ENCODE measurements around the gene WNT5B. TPM values are rescaled to one million over a fixed set of nuclear protein-coding genes. Genes with fewer than 3 reads are reported as not detected.

WNT5B gene
- total RNA-seq, 5 donors from 2014 or later (not counting 1 experiment from before 2014, with no cell fraction given) = 0.20 TPM; not detected in 4

DNA sequence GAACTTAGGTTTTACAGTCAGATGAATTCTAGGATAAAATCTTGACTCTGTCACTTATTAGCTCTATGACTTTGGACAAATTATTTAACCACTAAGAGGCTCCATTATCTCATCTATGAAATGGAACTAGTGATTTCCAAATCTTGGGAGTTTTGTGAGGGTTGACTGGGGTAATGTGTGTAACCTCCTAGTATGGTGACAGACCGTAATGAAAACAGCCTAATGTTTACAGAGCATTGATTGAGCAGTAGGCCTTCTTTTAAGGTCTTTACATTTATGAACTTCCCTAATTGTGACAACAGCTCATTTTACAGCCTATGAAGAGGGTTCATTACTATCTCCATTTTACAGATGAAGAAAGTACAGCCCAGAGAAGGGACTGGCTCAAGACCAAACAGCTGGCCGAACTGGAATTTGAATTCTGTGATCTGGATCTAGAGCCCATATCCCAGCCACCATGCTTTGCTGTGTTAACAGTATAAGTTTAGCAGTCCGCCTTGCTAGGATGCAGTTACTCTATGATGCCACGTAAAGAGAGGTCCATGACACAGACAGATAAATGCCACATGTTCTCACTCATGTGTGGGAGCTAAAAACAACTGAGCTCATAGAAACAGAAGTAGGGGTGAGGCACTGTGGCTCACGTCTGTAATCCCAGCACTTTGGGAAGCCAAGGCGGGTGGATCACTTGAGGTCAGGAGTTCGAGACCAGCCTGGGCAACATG is 25.6 kb upstream of the WNT5B start:
- 100% methylated on average over 2 of the region's 7 CpGs for WGBS (ENCODE audit: insufficient coverage)
- Histone ChIP-seq H3K9me3 (no peaks in the 10 kb centered on the region), H3K27ac (ENCODE audit: low read length) (no peak overlapping the region), H3K36me3 (ENCODE audit: control insufficient read depth in 2 of 2, extremely low read depth in 1 of 2, insufficient read depth in 1 of 2, low read length in 1 of 2) (no peaks in the 10 kb centered on the region), H3K27me3 (replicated peaks in 1 of 2; ENCODE audit: control insufficient read depth in 2 of 2, extremely low read depth in 1 of 2, insufficient read depth in 2 of 2, low read length in 1 of 2) (peaks cover 0 to 7% of the 10 kb centered on the region in 2 experiments), H3K4me1 (ENCODE audit: control insufficient read depth in 1 of 2, extremely low read depth in 1 of 2, insufficient read depth in 2 of 2, low read length in 2 of 2) (peaks cover 8 to 28% of the 10 kb centered on the region in 2 experiments), H3K4me3 (ENCODE audit: control insufficient read depth in 1 of 2, extremely low read depth in 1 of 2, low read length in 1 of 2) (no peak overlapping the region)
- CTCF ChIA-PET = interaction anchor here (0.5 to 4.2 kb wide), 18 partner anchors 9 to 1031 kb away, joined by 3 to 75 read pairs (median 4); no protein-coding TSS in a partner anchor
- POLR2A ChIA-PET = interaction anchor here in 1 of 2 donors (1.5 kb wide), 1 partner anchor 20 kb away, joined by 3 read pairs; no protein-coding TSS in a partner anchor
- H3K27me3 Mint-ChIP-seq = peaks cover 0 to 3% of the 10 kb centered on the region in 2 donors
- H3K4me3 Mint-ChIP-seq = peak overlapping the region; percentile 31 to 85 (median 44)
- no peaks in the 10 kb centered on the region for H3K36me3 Mint-ChIP-seq
- DNase-seq (no peak), ATAC-seq (replicated peaks in 1 of 4) (no peak)
- peak overlapping the region; percentile 97 to 98 for H3K27ac Mint-ChIP-seq
- peaks cover 33 to 44% (median 41%) of the 10 kb centered on the region in 3 donors for H3K4me1 Mint-ChIP-seq
- H3K9me3 Mint-ChIP-seq = no peaks in the 10 kb centered on the region

GRCh38 chr12:1604464-1604863 is 24.6 kb upstream of the WNT5B start:
- H3K9me3 ChIP-seq = no peaks in the 10 kb centered on the region
- Mint-ChIP-seq H3K27me3 (peaks cover 0 to 3% of the 10 kb centered on the region in 2 donors), H3K9me3 (no peaks in the 10 kb centered on the region), H3K36me3 (no peaks in the 10 kb centered on the region), H3K27ac (peak overlapping the region in 1 of 2 donors; percentile 55), H3K4me3 (no peak overlapping the region), H3K4me1 (peaks cover 33 to 44% (median 41%) of the 10 kb centered on the region in 3 donors)
- POLR2A ChIA-PET = no interaction called here
- ATAC-seq (replicated peaks in 1 of 4) (no peak), DNase-seq (no peak)
- H3K4me1 ChIP-seq (ENCODE audit: control insufficient read depth in 1 of 2, extremely low read depth in 1 of 2, insufficient read depth in 2 of 2, low read length in 2 of 2) = peaks cover 8 to 28% of the 10 kb centered on the region in 2 experiments
- no peak overlapping the region for H3K27ac ChIP-seq (ENCODE audit: low read length)
- CTCF ChIA-PET = interaction anchor here (0.6 to 4.2 kb wide), 7 partner anchors 12 to 775 kb away, joined by 3 to 75 read pairs (median 7); no protein-coding TSS in a partner anchor
- no peak overlapping the region for H3K4me3 ChIP-seq (ENCODE audit: control insufficient read depth in 1 of 2, extremely low read depth in 1 of 2, low read length in 1 of 2)
- no peaks in the 10 kb centered on the region for H3K36me3 ChIP-seq (ENCODE audit: control insufficient read depth in 2 of 2, extremely low read depth in 1 of 2, insufficient read depth in 1 of 2, low read length in 1 of 2)
- 69% methylated on average over 2 of the region's 3 CpGs for WGBS (ENCODE audit: insufficient coverage)
- H3K27me3 ChIP-seq (replicated peaks in 1 of 2; ENCODE audit: control insufficient read depth in 2 of 2, extremely low read depth in 1 of 2, insufficient read depth in 2 of 2, low read length in 1 of 2) = peaks cover 0 to 7% of the 10 kb centered on the region in 2 experiments

DNA sequence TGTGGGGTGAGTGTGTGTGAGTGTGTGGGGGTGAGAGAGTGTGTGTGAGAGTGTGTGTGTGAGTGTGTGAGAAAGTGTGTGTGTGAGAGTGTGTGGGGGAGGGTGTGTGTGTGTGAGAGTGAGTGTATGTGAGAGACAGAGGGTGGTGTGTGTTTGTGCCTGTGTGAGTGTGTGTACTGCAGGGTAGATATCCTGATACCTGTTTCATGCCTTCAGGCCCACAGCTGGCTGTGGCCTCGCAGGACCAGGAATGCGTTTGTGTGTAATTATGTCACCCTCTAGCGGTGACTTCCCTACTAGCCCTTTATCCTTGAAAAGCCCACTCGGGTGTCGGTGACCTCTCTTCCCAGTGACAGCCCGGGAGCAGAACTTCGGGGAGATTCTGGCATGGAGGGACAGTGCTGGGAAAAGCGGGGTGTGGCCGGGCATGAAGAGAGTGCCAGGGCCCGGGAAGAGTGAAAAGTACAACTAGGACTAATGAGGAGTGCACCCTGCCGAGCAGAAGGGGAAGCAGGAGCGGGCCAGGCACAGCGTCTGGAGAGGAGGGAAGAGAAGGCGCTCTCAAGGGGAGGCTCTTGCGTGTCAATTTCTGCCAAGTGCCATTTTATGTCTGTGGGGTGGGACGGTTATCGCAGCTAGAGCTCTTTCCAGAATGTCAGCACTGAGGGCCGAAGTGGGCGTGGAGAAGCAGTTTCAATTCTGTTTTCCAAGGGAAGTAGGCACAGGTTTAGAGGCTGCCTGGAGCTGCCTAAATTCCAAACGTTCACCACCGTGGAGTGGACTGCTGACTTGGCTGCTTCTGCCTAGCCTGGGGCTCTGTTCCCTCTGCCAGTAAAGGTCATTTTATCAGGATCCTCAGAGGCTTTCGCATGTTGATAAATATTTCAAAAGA is 23.7 kb upstream of the WNT5B start:
- Histone ChIP-seq H3K27me3 (replicated peaks in 1 of 2; ENCODE audit: control insufficient read depth in 2 of 2, extremely low read depth in 1 of 2, insufficient read depth in 2 of 2, low read length in 1 of 2) (peaks cover 0 to 7% of the 10 kb centered on the region in 2 experiments), H3K4me3 (ENCODE audit: control insufficient read depth in 1 of 2, extremely low read depth in 1 of 2, low read length in 1 of 2) (peak overlapping the region; percentile 40 to 58), H3K36me3 (ENCODE audit: control insufficient read depth in 2 of 2, extremely low read depth in 1 of 2, insufficient read depth in 1 of 2, low read length in 1 of 2) (no peaks in the 10 kb centered on the region), H3K4me1 (ENCODE audit: control insufficient read depth in 1 of 2, extremely low read depth in 1 of 2, insufficient read depth in 2 of 2, low read length in 2 of 2) (peaks cover 8 to 28% of the 10 kb centered on the region in 2 experiments), H3K27ac (ENCODE audit: low read length) (no peak overlapping the region), H3K9me3 (no peaks in the 10 kb centered on the region)
- Mint-ChIP-seq H3K36me3 (no peaks in the 10 kb centered on the region), H3K9me3 (no peaks in the 10 kb centered on the region), H3K27ac (peak overlapping the region; percentile 23 to 64), H3K27me3 (peaks cover 0 to 3% of the 10 kb centered on the region in 2 donors), H3K4me1 (peaks cover 33 to 43% (median 41%) of the 10 kb centered on the region in 3 donors), H3K4me3 (peak overlapping the region; percentile 76 to 85 (median 79))
- 12% methylated on average over 18 of the region's 22 CpGs for WGBS (ENCODE audit: insufficient coverage)
- DNase-seq (peak in 34 of 35 experiments; percentile 27 to 86 (median 48)), ATAC-seq (replicated peaks in 1 of 4) (peak; percentile 65 to 79 (median 67))
- CTCF ChIA-PET = interaction anchor here (0.7 to 2.8 kb wide), 8 partner anchors 13 to 703 kb away, joined by 3 to 37 read pairs (median 4); no protein-coding TSS in a partner anchor
- POLR2A ChIA-PET = interaction anchor here in 1 of 2 donors (0.5 kb wide), 1 partner anchor 53 kb away, joined by 3 read pairs; no protein-coding TSS in a partner anchor

DNA sequence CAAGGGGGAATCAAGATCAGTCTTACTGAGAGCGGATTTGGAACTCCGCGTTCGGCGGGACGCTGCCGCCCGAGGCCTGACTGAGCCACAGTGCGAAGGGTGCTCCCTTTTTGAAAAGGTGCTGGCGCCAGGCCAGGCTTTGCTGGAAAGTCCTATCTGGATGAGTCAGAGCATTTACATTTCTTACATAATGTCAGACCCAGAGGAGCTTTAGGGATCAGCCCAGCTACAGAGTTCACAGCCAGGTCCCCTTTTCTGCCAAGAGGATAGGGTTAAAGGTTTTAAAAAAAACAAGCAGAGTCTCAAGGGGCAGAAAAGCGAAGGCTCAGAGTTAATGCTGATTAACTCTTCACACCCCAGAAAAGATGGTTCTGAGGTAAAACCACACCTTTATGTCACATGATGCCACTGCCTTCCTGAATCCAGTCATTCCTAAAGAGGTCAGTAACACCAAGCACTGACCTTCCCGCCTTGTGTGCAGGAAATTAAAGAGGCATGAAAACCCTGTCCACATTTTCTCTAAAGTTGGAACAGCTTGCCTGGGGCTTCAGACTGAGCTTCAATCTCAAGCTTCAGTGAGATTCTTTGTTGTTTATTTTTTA is 22.9 kb upstream of the WNT5B start:
- Histone ChIP-seq H3K4me1 (ENCODE audit: control insufficient read depth in 1 of 2, extremely low read depth in 1 of 2, insufficient read depth in 2 of 2, low read length in 2 of 2) (peaks cover 8 to 25% of the 10 kb centered on the region in 2 experiments), H3K27ac (ENCODE audit: low read length) (no peak overlapping the region), H3K27me3 (replicated peaks in 1 of 2; ENCODE audit: control insufficient read depth in 2 of 2, extremely low read depth in 1 of 2, insufficient read depth in 2 of 2, low read length in 1 of 2) (peaks cover 0 to 7% of the 10 kb centered on the region in 2 experiments), H3K36me3 (ENCODE audit: control insufficient read depth in 2 of 2, extremely low read depth in 1 of 2, insufficient read depth in 1 of 2, low read length in 1 of 2) (no peaks in the 10 kb centered on the region), H3K4me3 (ENCODE audit: control insufficient read depth in 1 of 2, extremely low read depth in 1 of 2, low read length in 1 of 2) (no peak overlapping the region), H3K9me3 (no peaks in the 10 kb centered on the region)
- no peak for ATAC-seq (replicated peaks in 1 of 4)
- peak in 10 of 35 experiments; percentile 20 to 57 (median 29) for DNase-seq
- H3K4me3 Mint-ChIP-seq = peak overlapping the region; percentile 76 to 85 (median 79)
- ChIA-PET POLR2A (no interaction called here), CTCF (interaction anchor here (0.7 to 2.8 kb wide), 8 partner anchors 14 to 704 kb away, joined by 3 to 37 read pairs (median 4); no protein-coding TSS in a partner anchor)
- H3K27ac Mint-ChIP-seq = no peak overlapping the region
- no peaks in the 10 kb centered on the region for H3K36me3 Mint-ChIP-seq
- 51% methylated on average over 9 of the region's 12 CpGs for WGBS (ENCODE audit: insufficient coverage)
- H3K27me3 Mint-ChIP-seq = peaks cover 0 to 3% of the 10 kb centered on the region in 2 donors
- H3K9me3 Mint-ChIP-seq = no peaks in the 10 kb centered on the region
- peaks cover 28 to 36% (median 35%) of the 10 kb centered on the region in 3 donors for H3K4me1 Mint-ChIP-seq

- H3K27ac Mint-ChIP-seq = no peak overlapping the region
- Histone ChIP-seq H3K9me3 (no peaks in the 10 kb centered on the region), H3K27ac (ENCODE audit: low read length) (no peak overlapping the region), H3K4me1 (ENCODE audit: control insufficient read depth in 1 of 2, extremely low read depth in 1 of 2, insufficient read depth in 2 of 2, low read length in 2 of 2) (peaks cover 0 to 10% of the 10 kb centered on the region in 2 experiments), H3K4me3 (ENCODE audit: control insufficient read depth in 1 of 2, extremely low read depth in 1 of 2, low read length in 1 of 2) (no peak overlapping the region), H3K36me3 (ENCODE audit: control insufficient read depth in 2 of 2, extremely low read depth in 1 of 2, insufficient read depth in 1 of 2, low read length in 1 of 2) (no peaks in the 10 kb centered on the region), H3K27me3 (replicated peaks in 1 of 2; ENCODE audit: control insufficient read depth in 2 of 2, extremely low read depth in 1 of 2, insufficient read depth in 2 of 2, low read length in 1 of 2) (peaks cover 0 to 9% of the 10 kb centered on the region in 2 experiments)
- H3K9me3 Mint-ChIP-seq = no peaks in the 10 kb centered on the region
- H3K27me3 Mint-ChIP-seq = peaks cover 0 to 3% of the 10 kb centered on the region in 2 donors
- no CpG with 5 or more reads among the region's 3 CpGs for WGBS (ENCODE audit: insufficient coverage)
- no peaks in the 10 kb centered on the region for H3K36me3 Mint-ChIP-seq
- ChIA-PET CTCF (interaction anchor here in 1 of 2 donors (0.6 to 2.2 kb wide), 3 partner anchors 22 to 491 kb away, joined by 3 to 6 read pairs (median 3); no protein-coding TSS in a partner anchor), POLR2A (no interaction called here)
- H3K4me3 Mint-ChIP-seq = no peak overlapping the region
- no peak for ATAC-seq (replicated peaks in 1 of 4)
- H3K4me1 Mint-ChIP-seq = peaks cover 13 to 17% (median 16%) of the 10 kb centered on the region in 3 donors
- no peak for DNase-seq
Measured at GRCh38 chr12:1607940-1608712, 20.9 kb upstream of the WNT5B start.
